GM10266 (cell line): Measurements from ENCODE around the gene GNG12.

Experiments used
- DNase-seq: peaks from one replicate; pipeline ENCODE4 v3.0.0; 2012; ENCODE audit errors: extremely low spot score
- TF ChIP-seq, protein P1 (sequence below): IDR thresholded peaks from 2 replicates; pipeline ENCODE4 v1.5.1; 2012; ENCODE audit warnings: mild to moderate bottlenecking, low read depth; ENCODE audit not compliant: control insufficient read depth, insufficient read depth; ENCODE audit errors: missing control alignments

GNG12 gene

DNA sequence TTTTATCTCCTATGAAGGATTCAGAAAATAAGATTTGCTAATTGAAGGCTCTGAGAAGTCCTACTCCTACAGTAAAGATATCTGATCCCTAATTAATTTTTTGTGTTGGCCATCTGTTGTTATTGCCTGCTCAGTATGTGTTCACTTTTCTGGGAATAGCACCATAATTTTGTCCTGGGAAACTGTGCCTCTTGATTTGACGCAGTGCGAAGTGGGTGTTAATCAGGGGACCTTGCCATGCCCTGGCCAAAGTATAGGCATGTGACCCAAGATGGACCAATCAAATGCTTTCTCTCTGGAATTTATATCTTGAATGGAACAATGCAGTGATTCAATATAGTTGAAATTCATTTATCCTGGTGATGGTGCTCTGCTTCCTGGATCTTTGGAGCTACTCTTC, 30.4 kb upstream of the GNG12 start:
- TF ChIP-seq, protein P1, sequence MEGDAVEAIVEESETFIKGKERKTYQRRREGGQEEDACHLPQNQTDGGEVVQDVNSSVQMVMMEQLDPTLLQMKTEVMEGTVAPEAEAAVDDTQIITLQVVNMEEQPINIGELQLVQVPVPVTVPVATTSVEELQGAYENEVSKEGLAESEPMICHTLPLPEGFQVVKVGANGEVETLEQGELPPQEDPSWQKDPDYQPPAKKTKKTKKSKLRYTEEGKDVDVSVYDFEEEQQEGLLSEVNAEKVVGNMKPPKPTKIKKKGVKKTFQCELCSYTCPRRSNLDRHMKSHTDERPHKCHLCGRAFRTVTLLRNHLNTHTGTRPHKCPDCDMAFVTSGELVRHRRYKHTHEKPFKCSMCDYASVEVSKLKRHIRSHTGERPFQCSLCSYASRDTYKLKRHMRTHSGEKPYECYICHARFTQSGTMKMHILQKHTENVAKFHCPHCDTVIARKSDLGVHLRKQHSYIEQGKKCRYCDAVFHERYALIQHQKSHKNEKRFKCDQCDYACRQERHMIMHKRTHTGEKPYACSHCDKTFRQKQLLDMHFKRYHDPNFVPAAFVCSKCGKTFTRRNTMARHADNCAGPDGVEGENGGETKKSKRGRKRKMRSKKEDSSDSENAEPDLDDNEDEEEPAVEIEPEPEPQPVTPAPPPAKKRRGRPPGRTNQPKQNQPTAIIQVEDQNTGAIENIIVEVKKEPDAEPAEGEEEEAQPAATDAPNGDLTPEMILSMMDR = no peak
- DNase-seq = no peak

DNA sequence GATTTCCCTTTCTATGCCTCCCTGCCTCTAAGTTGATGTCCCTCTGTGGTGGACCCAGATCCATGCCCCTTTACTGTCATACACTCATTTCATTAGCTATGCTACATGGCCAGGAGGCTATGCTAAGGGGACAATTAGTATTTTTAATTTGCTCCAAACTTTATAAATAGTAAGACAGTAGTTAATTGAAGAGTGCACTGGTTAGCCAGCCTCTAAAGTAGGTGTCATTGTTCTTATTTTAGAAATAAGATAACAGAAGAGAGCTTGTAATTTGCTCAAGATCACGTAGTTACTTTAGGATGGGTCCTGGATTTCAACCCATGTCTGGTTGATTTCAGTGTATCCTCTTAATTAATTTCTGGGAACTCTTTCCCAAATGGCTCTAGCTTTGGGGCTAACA, 29.4 kb upstream of the GNG12 start:
- TF ChIP-seq, protein P1 = no peak
- no peak for DNase-seq

DNA sequence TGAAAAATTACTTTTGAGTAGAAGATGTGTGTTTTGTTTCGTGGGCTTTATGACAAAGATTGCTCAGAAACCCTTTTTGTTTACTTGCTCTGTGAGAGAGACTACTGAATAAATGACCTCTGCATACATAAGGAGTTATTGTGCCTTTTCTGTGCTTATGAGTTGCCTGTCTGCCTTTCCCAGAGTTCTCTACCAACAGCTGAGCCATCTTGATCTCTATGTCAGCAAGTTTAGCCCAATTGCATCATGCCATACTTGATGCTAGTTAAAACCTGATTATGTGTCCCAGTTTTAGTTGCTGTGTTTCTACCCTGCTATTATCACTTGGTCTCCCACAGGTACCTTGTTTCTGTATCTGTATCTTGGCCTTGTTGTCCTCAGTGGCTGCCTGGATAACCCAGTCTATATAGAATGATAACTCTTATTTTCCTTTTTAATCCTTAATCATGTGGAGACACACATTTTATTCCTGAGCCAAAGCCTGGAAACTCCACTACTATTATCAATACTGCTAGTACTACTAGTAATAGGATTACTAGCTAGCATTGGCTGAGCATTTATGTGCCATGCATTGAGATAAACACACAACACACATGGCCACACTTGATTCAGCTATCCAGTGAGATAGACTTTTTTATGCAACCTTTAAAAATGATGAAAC, 28.7 kb upstream of the GNG12 start:
- TF ChIP-seq, protein P1 = no peak
- no peak for DNase-seq

DNA sequence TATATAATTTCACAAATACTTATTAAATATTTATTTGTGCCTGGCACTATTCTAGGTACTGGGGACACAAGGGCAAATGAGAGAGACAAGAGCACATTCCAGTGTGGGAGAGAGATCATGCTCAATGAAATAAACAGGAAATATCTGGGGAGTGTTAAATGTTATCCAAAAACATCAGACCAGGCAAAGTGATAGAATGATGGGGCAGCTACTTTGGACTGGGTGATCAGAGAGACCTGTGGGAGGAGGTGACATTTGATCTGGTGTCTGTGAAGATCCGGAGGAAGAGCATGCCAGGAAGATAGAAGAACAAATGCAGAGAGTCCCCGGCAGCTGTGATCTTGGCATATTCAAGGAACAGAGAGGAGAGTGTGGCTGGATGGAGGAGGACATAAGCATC, 27.5 kb upstream of the GNG12 start:
- DNase-seq = no peak
- TF ChIP-seq, protein P1 = no peak

DNA sequence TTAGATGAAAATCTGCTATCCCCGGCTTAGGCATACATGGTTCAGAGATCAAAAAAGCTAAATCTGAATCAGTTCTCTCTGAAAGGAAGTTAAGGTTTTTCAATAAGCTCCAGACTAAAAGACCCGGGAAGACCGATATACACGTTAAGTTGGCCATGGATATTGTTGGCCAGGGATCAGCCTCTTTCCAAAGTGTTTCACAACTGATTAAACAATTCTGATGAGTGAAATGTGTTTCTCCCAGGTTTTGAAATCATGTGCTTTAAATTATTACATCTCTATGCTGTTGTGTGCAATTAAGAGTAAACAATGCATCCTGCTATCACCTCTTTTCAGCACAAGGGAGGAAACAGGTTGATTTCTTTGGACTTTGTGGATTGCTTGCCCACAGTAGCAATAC, 23.7 kb upstream of the GNG12 start:
- no peak for DNase-seq

DNA sequence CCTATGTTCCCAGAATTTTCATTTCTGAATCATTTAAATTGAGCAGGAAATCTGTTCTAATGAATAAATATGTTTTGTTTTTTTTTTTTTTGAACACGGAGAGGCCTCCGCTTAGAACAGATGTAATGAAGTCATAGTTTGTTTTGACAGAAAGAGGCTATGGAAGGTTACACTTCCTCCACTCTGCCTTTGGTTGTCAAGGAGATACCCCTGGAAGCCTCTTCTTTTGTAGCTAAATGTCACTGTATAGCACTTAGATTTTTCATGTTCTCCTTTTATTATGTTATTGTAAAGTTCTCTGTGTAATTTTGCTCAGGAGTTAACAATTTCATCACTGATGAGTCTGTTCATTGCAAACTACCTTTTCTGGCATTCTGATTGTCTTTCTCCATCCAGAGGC, 22.7 kb upstream of the GNG12 start:
- no peak for DNase-seq
- TF ChIP-seq, protein P1 = no peak

More for the DNA sequence above, 23.7 kb upstream of the GNG12 start:
- TF ChIP-seq, protein P1 = no peak

DNA sequence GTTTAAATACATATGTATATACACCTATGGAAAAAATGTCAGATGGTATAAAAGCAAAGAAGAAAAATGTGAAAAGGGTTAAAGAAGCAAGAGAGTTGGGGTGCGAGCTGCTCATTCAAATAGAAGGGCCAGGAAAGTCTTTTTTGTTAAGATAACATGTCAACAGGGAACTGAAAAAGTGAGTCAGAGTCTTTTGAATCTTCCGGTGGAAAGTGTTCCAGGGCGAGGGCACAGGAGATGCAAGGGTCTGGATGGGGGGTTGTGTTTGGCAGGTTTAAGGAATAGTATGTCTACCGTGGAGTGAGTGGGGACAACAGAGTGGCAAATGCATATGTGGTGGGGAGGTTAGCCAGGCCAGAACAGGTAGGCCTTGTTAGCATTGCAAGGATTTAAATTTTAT, 22.2 kb upstream of the GNG12 start:
- DNase-seq = no peak
- TF ChIP-seq, protein P1 = no peak
